GM12892 (cell line): ENCODE data around the gene PSME3.
A peak's percentile ranks its signal among the peaks of the same experiment; 100 is the strongest.

ENCODE experiments used
- POLR2A ChIP-seq: IDR thresholded peaks from 2 replicates; pipeline ENCODE4 v1.6.1; 2011; ENCODE audit warnings: low read depth, low read length, control low read depth
- POLR2AphosphoS5 ChIP-seq: IDR thresholded peaks from 2 replicates; pipeline ENCODE4 v1.6.1; 2011; ENCODE audit warnings: low read depth, low read length, control low read depth
- TAF1 ChIP-seq: IDR thresholded peaks from 2 replicates; pipeline ENCODE4 v1.6.1; 2011; ENCODE audit warnings: low read depth, mild to moderate bottlenecking, control low read depth, low read length, borderline replicate concordance

- no peak; the same call in 1 of the 2 replicates for TF ChIP-seq POLR2A
- no peak for TF ChIP-seq TAF1
- TF ChIP-seq POLR2AphosphoS5: peak; percentile 51; the same call in 1 of the 2 replicates
These were observed 12.9 kb downstream of the PSME3 start for GRCh38 chr17:42845918-42846593.
